ENCODE data around the gene C11orf86.

The C11orf86 gene

GRCh38 chr11:66937193-66937733 lies 37.8 kb upstream of the C11orf86 start:
- no peak overlapping the region for H3K4me3 ChIP-seq (ENCODE audit: low read depth, low read length)
- no peak for TF ChIP-seq CTCF (IDR thresholded peaks at IDR 0.05; ENCODE audit: low read depth, low read length)

DNA sequence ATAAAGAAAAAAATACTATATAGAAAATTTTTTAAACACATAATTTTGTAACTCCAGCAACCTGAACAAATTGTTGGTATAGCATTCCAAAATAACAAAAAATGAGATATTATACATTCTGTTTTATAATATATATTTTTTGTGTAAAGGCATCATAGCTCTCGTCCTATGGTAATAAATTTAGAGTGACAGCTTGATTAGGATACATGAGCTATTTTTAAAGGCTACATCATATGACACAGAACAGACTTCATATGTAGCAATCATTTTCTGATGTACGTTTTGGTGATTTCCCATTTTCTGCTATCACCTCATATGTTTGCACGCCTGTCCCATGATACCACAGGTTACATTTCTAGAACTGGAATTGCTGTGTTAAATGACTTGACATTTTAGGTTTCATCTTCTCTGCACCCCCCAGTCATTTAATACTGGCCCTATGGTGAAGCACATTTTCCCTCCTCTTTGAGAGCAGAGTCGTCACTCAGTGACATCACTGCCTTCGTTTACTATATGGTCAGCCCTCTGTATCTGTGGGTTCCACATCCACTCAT lies 36.4 kb upstream of the C11orf86 start:
- no peak overlapping the region for H3K4me3 ChIP-seq (ENCODE audit: low read depth, low read length)
- TF ChIP-seq CTCF (IDR thresholded peaks at IDR 0.05; ENCODE audit: low read depth, low read length), result no peak

DNA sequence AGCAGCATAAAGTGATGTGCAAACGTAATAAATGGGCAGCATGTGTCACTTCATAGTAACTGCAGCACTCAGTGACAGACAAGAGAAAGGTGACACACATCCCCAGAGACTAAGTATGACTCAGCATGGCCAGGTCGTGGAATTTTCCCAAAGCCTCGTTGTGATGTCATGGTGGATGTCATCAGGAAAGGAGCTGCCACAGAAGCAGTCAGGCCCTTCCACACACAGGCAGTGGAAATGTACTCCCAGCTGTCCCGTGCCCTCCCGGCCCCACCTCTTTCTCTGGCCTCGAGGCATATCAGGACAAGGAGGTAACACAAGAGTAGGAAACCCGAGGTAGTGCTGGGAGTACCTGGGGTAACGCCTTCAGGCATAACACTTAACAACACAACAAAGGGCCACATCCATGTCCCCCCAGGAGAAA lies 25.0 kb upstream of the C11orf86 start:
- TF ChIP-seq CTCF (IDR thresholded peaks at IDR 0.05; ENCODE audit: low read depth, low read length), result no peak
- H3K4me3 ChIP-seq (ENCODE audit: low read depth, low read length), result no peak overlapping the region

GRCh38 chr11:66951135-66951534 lies 24.0 kb upstream of the C11orf86 start:
- TF ChIP-seq CTCF (IDR thresholded peaks at IDR 0.05; ENCODE audit: low read depth, low read length), result no peak
- H3K4me3 ChIP-seq (ENCODE audit: low read depth, low read length), result no peak overlapping the region

DNA sequence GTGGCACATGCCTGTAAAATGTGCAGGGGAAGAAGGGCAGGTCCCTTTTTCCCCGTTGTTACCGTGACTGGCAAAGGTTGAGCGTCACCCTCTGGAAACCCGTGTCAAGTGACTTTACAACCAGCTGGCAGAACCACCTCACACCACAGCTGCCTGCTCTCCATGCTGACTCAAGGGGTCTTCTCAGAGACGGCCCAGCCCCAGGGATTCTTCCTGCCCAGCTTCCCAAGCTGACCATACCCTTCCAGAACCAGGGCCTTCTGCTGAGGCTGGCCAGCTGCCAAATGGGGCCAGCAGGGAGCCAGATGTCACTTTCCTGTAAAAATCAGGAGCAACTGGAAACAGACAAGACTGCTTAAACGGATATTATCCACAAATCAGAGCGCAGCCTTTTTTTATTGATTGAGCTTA lies 23.2 kb upstream of the C11orf86 start:
- no peak overlapping the region for H3K4me3 ChIP-seq (ENCODE audit: low read depth, low read length)
- TF ChIP-seq CTCF (IDR thresholded peaks at IDR 0.05; ENCODE audit: low read depth, low read length), result no peak

- TF ChIP-seq CTCF (IDR thresholded peaks at IDR 0.05; ENCODE audit: low read depth, low read length), result no peak
- no peak overlapping the region for H3K4me3 ChIP-seq (ENCODE audit: low read depth, low read length)
Observed at GRCh38 chr11:66953081-66953833, 21.8 kb upstream of the C11orf86 start.

GRCh38 chr11:66956689-66957290 lies 18.3 kb upstream of the C11orf86 start:
- TF ChIP-seq CTCF (IDR thresholded peaks at IDR 0.05; ENCODE audit: low read depth, low read length), result no peak
- H3K4me3 ChIP-seq (ENCODE audit: low read depth, low read length), result no peak overlapping the region

All from WI38 (cell line).